ENCODE results near the gene GHRL. TPM values are rescaled to one million over a fixed set of nuclear protein-coding genes. Genes with fewer than 3 reads are reported as not detected.

Gene GHRL
- total RNA-seq, 2 donors from 2014 or later: 0.54 to 3.0 TPM

- Histone ChIP-seq H3K27me3 (replicated peaks; ENCODE audit: insufficient read depth) (no peaks in the 10 kb centered on the region), H3K27ac (no peak overlapping the region), H3K9me3 (no peaks in the 10 kb centered on the region), H3K4me1 (ENCODE audit: control insufficient read depth in 1 of 2, low read depth in 2 of 2) (peaks cover 10 to 25% of the 10 kb centered on the region in 2 donors), H3K4me3 (no peak overlapping the region), H3K36me3 (peaks cover 39% of the 10 kb centered on the region)
- ATAC-seq (ENCODE audit: insufficient number of reproducible peaks, low FRiP score, low read depth) (no peak), DNase-seq (ENCODE audit: low spot score) (no peak)
- TF ChIP-seq CTCF (IDR thresholded peaks at IDR 0.05): no peak
These were observed 25.2 kb upstream of the GHRL start for GRCh38 chr3:10317961-10318350.

- no peak for DNase-seq (ENCODE audit: low spot score)
- Histone ChIP-seq H3K4me1 (ENCODE audit: control insufficient read depth in 1 of 2, low read depth in 2 of 2) (peaks cover 10 to 25% of the 10 kb centered on the region in 2 donors), H3K36me3 (peaks cover 44% of the 10 kb centered on the region), H3K4me3 (no peak overlapping the region), H3K27ac (no peak overlapping the region), H3K9me3 (no peaks in the 10 kb centered on the region), H3K27me3 (replicated peaks; ENCODE audit: insufficient read depth) (no peaks in the 10 kb centered on the region)
- no peak for TF ChIP-seq CTCF (IDR thresholded peaks at IDR 0.05)
- no peak for ATAC-seq (ENCODE audit: insufficient number of reproducible peaks, low FRiP score, low read depth)
These were observed 24.7 kb upstream of the GHRL start for GRCh38 chr3:10317311-10317960.

GRCh38 chr3:10315771-10316344, 23.1 kb upstream of the GHRL start:
- Histone ChIP-seq H3K27me3 (replicated peaks; ENCODE audit: insufficient read depth) (no peaks in the 10 kb centered on the region), H3K36me3 (peaks cover 58% of the 10 kb centered on the region), H3K4me3 (no peak overlapping the region), H3K9me3 (no peaks in the 10 kb centered on the region), H3K4me1 (ENCODE audit: control insufficient read depth in 1 of 2, low read depth in 2 of 2) (peaks cover 7 to 20% of the 10 kb centered on the region in 2 donors), H3K27ac (no peak overlapping the region)
- TF ChIP-seq CTCF (IDR thresholded peaks at IDR 0.05): no peak
- ATAC-seq (ENCODE audit: insufficient number of reproducible peaks, low FRiP score, low read depth): no peak
- no peak for DNase-seq (ENCODE audit: low spot score)

DNA sequence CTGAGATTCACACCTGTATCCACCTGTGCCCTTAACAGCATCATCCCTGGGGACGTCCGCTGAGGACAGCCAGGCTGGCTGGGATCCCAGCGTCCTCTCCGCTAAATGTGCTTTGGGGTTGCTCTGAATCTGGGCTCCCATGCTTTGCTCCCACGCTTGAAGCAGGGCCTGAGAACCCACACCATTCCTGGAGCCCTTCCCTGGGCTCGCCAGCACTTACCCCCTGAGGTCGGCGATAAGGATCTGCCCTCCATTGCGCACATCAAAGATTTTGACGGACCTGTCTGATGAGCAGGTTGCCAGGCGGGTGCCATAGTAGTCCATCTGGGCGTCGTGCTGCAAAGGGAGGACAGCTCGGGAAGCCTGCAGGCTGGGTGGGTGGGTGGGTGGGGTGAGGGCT, 22.4 kb upstream of the GHRL start:
- Histone ChIP-seq H3K9me3 (no peaks in the 10 kb centered on the region), H3K4me3 (no peak overlapping the region), H3K36me3 (peaks cover 58% of the 10 kb centered on the region), H3K27me3 (replicated peaks; ENCODE audit: insufficient read depth) (no peaks in the 10 kb centered on the region), H3K27ac (no peak overlapping the region), H3K4me1 (ENCODE audit: control insufficient read depth in 1 of 2, low read depth in 2 of 2) (peaks cover 7 to 17% of the 10 kb centered on the region in 2 donors)
- DNase-seq (ENCODE audit: low spot score): no peak
- TF ChIP-seq CTCF (IDR thresholded peaks at IDR 0.05): no peak
- no peak for ATAC-seq (ENCODE audit: insufficient number of reproducible peaks, low FRiP score, low read depth)

- Histone ChIP-seq H3K36me3 (peaks cover 63% of the 10 kb centered on the region), H3K4me1 (ENCODE audit: control insufficient read depth in 1 of 2, low read depth in 2 of 2) (no peaks in the 10 kb centered on the region), H3K4me3 (no peak overlapping the region), H3K27me3 (replicated peaks; ENCODE audit: insufficient read depth) (no peaks in the 10 kb centered on the region), H3K27ac (no peak overlapping the region), H3K9me3 (no peaks in the 10 kb centered on the region)
- ATAC-seq (ENCODE audit: insufficient number of reproducible peaks, low FRiP score, low read depth) (no peak), DNase-seq (ENCODE audit: low spot score) (no peak)
- TF ChIP-seq CTCF (IDR thresholded peaks at IDR 0.05): no peak
These were observed 20.1 kb upstream of the GHRL start for GRCh38 chr3:10312861-10313260.
